Ovary (tissue), 9 donors: Measurements from ENCODE around the gene PARVA. TPM values are rescaled to one million over a fixed set of nuclear protein-coding genes. Genes with fewer than 3 reads are reported as not detected.

Experiments used
- DNase-seq, 5 donors: peaks; one replicate each; pipeline ENCODE4 v3.0.0-alpha.2; 2019 to 2020
- H3K27ac ChIP-seq, 2 donors: fragments of 200-600 bp; one replicate each; pipeline versions ENCODE4 v1.5.1 to v1.8.0; 2019 to 2022
- H3K27me3 ChIP-seq: fragments of 200-600 bp; one replicate; pipeline ENCODE4 v1.8.0; 2022
- H3K36me3 ChIP-seq: fragments of 200-600 bp; sonication (generic); one replicate; pipeline ENCODE4 v1.5.1; 2019
- H3K4me1 ChIP-seq: one replicate; pipeline ENCODE4 v1.8.1; 2013; ENCODE audit warnings: mild to moderate bottlenecking, moderate library complexity; ENCODE audit not compliant: insufficient read depth
- H3K4me3 ChIP-seq: fragments of 200-600 bp; sonication (generic); one replicate; pipeline ENCODE4 v1.5.1; 2017
- H3K9me3 ChIP-seq, 2 donors: fragments of 200-600 bp in 1 of 2; sonication (generic) in 1 of 2; one replicate each; pipeline versions ENCODE4 v1.5.1 to v1.8.1; 2013 to 2019; ENCODE audit warnings: mild to moderate bottlenecking in 1 of 2, moderate library complexity in 1 of 2
- EP300 ChIP-seq: sonication (generic); formaldehyde crosslinking; IDR thresholded peaks from one replicate; pipeline ENCODE4 v1.6.1; 2017; ENCODE audit warnings: antibody characterized with exemption
- POLR2A ChIP-seq: fragments of 450-650 bp; IDR thresholded peaks from one replicate; pipeline ENCODE4 v1.6.1; 2017; ENCODE audit warnings: antibody characterized with exemption, mild to moderate bottlenecking, moderate library complexity
- WGBS, 3 donors: extraction: QIAGEN DNeasy Blood & Tissue Kit in 1 of 3; methylation state at CpG; one replicate each; pipeline versions ENCODE4 v1.1.5 to v1.1.7; 2013 to 2017; 5-methylcytosine and 5-hydroxymethylcytosine counted together
- intact Hi-C, 4 donors: fragments of 100-400 bp; cut with DNase I; formaldehyde crosslinking; loops; one replicate each; pipeline versions ENCODE4 v1.11.0 to v1.15.1; 2022 to 2023
- polyA plus RNA-seq, 2 donors: library from polyadenylated mRNA; stranded (reverse); fragments of 200-250 nt in 1 of 2; fragments of 350-450 nt in 1 of 2; fragmentation: Illumina TruSeq in 1 of 2; extraction: RNeasy Lipid Tissue Mini Kit (QIAGEN cat#74804) in 1 of 2; gene quantifications; one replicate each; pipeline ENCODE4 v1.2.3, GENCODE V29; 2013 to 2014
- total RNA-seq, 7 donors: library from RNA; depleted of rRNA in 2 of 7; stranded (reverse); fragments of >200 nt in 2 of 7; fragmentation: NEBNext Ultra II Directional in 3 of 7; extraction: Animal tissue kit (Norgen Biotek cat#: 25700) in 3 of 7; gene quantifications; one replicate each; pipeline versions ENCODE4 v1.1.0 to v1.2.4, GENCODE V29; 2016 to 2023
- TF ChIP-seq, protein P1 (sequence below), 3 donors: fragments of 450-650 bp in 2 of 3; fragments of 200-600 bp in 1 of 3; IDR thresholded peaks; one replicate each; pipeline versions ENCODE4 v1.5.1 to v1.8.0; 2016 to 2022; ENCODE audit warnings: antibody characterized with exemption in 3 of 3, mild to moderate bottlenecking in 1 of 3
- donor health status: DM: no; HTN: no; CAD: no; lungs with moderate emphysema.
- donor health status: DM: no; HTN: no; CAD: no.
- donor health status: Bipolar disorder and iron deficiency.
- donor health status: DM: yes; HTN: yes; CAD: no.
- donor health status: DM: no; HTN: no; CAD: no.
- donor health status: DM: yes; HTN: yes; CAD: no.

The PARVA gene
- total and polyA plus RNA-seq, 9 donors: 28.4 to 126 (median 89.8) TPM

- Histone ChIP-seq H3K4me3 (no peak overlapping the region), H3K27ac (no peak overlapping the region), H3K27me3 (no peaks in the 10 kb centered on the region), H3K4me1 (peaks cover 17% of the 10 kb centered on the region), H3K9me3 (no peaks in the 10 kb centered on the region), H3K36me3 (no peaks in the 10 kb centered on the region)
- intact Hi-C loops: loop anchor here in 1 of 4 donors (10.0 kb wide), 1 partner anchor 130 kb away; the partner anchor contains the start of gene PARVA
- DNase-seq: no peak
- 70 to 82% (median 71%) methylated on average over 2 of the region's 2 CpGs for WGBS, 3 donors
- TF ChIP-seq POLR2A: no peak
- TF ChIP-seq, protein P1, sequence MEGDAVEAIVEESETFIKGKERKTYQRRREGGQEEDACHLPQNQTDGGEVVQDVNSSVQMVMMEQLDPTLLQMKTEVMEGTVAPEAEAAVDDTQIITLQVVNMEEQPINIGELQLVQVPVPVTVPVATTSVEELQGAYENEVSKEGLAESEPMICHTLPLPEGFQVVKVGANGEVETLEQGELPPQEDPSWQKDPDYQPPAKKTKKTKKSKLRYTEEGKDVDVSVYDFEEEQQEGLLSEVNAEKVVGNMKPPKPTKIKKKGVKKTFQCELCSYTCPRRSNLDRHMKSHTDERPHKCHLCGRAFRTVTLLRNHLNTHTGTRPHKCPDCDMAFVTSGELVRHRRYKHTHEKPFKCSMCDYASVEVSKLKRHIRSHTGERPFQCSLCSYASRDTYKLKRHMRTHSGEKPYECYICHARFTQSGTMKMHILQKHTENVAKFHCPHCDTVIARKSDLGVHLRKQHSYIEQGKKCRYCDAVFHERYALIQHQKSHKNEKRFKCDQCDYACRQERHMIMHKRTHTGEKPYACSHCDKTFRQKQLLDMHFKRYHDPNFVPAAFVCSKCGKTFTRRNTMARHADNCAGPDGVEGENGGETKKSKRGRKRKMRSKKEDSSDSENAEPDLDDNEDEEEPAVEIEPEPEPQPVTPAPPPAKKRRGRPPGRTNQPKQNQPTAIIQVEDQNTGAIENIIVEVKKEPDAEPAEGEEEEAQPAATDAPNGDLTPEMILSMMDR (IDR thresholded peaks at IDR 0.05): no peak
- TF ChIP-seq EP300: no peak
Observed at GRCh38 chr11:12505183-12505582, 127.8 kb downstream of the PARVA start.

DNA sequence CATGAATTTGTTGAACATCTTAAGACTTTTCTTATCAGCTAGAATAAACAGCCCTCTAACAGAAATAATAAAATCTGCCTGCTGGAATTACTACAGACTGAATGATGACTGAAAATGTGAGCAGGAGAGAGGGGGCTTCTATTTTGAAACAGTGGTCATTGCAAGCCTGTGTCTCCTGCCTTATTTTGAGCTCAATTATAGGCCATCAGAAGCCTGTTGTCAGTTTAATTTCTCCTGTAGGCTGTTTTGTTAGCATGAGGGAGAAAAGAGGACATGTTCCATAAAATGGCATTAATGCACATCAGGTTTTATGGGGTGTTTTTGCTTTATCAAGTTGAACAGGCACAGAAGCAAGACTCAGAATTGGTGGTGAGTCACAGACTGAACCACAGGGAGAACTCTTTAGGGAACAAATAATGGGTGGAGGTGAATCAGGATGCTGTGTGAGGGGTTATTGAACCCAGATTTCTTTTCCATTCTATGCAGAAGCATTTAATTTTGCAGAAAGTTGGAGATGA, 129.1 kb downstream of the PARVA start:
- no peak for TF ChIP-seq POLR2A
- TF ChIP-seq, protein P1 (IDR thresholded peaks at IDR 0.05): no peak
- peaks cover 17% of the 10 kb centered on the region for H3K4me1 ChIP-seq

GRCh38 chr11:12507391-12507790, 130.0 kb downstream of the PARVA start:
- Histone ChIP-seq H3K9me3 (no peaks in the 10 kb centered on the region), H3K4me3 (no peak overlapping the region), H3K27me3 (no peaks in the 10 kb centered on the region), H3K27ac (peak overlapping the region in 1 of 2 donors; percentile 57), H3K36me3 (no peaks in the 10 kb centered on the region), H3K4me1 (peaks cover 16% of the 10 kb centered on the region)
- no peak for DNase-seq
- TF ChIP-seq EP300: no peak
- TF ChIP-seq POLR2A: no peak
- TF ChIP-seq, protein P1 (IDR thresholded peaks at IDR 0.05): no peak
- WGBS, 3 donors: 46 to 53% (median 52%) methylated on average over 4 of the region's 4 CpGs
- intact Hi-C loops: loop anchor here in 1 of 4 donors (10.0 kb wide), 1 partner anchor 133 kb away; the partner anchor contains the start of gene PARVA

More for the DNA sequence above, 129.1 kb downstream of the PARVA start:
- H3K36me3 ChIP-seq: no peaks in the 10 kb centered on the region
- DNase-seq: no peak
- H3K4me3 ChIP-seq: no peak overlapping the region
- no peaks in the 10 kb centered on the region for H3K27me3 ChIP-seq
- intact Hi-C loops: loop anchor here in 1 of 4 donors (10.0 kb wide), 1 partner anchor 132 kb away; the partner anchor contains the start of gene PARVA
- H3K27ac ChIP-seq: no peak overlapping the region
- no peaks in the 10 kb centered on the region for H3K9me3 ChIP-seq

GRCh38 chr11:12508151-12508751, 130.9 kb downstream of the PARVA start:
- TF ChIP-seq EP300 (no peak), POLR2A (no peak)
- TF ChIP-seq, protein P1 (IDR thresholded peaks at IDR 0.05): no peak
- Histone ChIP-seq H3K27me3 (no peaks in the 10 kb centered on the region), H3K9me3 (no peaks in the 10 kb centered on the region), H3K27ac (peak overlapping the region in 1 of 2 donors; percentile 57), H3K36me3 (no peaks in the 10 kb centered on the region), H3K4me3 (no peak overlapping the region), H3K4me1 (peaks cover 12% of the 10 kb centered on the region)
- intact Hi-C loops: loop anchor here in 1 of 4 donors (10.0 kb wide), 1 partner anchor 133 kb away; the partner anchor contains the start of gene PARVA
- DNase-seq: peak; percentile 44 to 65 (median 56)
- WGBS, 3 donors: 4 to 9% (median 7%) methylated on average over 4 of the region's 4 CpGs
